Measurements from ENCODE around the gene TRAK2. TPM values are rescaled to one million over a fixed set of nuclear protein-coding genes. Genes with fewer than 3 reads are reported as not detected.
"Not testable (repeated sequence)": the region's sequence is repeated elsewhere in the genome, so short reads cannot be mapped to it uniquely, and the experiment has no call there.

Gene TRAK2, protein sequence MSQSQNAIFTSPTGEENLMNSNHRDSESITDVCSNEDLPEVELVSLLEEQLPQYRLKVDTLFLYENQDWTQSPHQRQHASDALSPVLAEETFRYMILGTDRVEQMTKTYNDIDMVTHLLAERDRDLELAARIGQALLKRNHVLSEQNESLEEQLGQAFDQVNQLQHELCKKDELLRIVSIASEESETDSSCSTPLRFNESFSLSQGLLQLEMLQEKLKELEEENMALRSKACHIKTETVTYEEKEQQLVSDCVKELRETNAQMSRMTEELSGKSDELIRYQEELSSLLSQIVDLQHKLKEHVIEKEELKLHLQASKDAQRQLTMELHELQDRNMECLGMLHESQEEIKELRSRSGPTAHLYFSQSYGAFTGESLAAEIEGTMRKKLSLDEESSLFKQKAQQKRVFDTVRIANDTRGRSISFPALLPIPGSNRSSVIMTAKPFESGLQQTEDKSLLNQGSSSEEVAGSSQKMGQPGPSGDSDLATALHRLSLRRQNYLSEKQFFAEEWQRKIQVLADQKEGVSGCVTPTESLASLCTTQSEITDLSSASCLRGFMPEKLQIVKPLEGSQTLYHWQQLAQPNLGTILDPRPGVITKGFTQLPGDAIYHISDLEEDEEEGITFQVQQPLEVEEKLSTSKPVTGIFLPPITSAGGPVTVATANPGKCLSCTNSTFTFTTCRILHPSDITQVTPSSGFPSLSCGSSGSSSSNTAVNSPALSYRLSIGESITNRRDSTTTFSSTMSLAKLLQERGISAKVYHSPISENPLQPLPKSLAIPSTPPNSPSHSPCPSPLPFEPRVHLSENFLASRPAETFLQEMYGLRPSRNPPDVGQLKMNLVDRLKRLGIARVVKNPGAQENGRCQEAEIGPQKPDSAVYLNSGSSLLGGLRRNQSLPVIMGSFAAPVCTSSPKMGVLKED
- 25.7 TPM for polyA plus RNA-seq (ENCODE audit: insufficient read length)

DNA sequence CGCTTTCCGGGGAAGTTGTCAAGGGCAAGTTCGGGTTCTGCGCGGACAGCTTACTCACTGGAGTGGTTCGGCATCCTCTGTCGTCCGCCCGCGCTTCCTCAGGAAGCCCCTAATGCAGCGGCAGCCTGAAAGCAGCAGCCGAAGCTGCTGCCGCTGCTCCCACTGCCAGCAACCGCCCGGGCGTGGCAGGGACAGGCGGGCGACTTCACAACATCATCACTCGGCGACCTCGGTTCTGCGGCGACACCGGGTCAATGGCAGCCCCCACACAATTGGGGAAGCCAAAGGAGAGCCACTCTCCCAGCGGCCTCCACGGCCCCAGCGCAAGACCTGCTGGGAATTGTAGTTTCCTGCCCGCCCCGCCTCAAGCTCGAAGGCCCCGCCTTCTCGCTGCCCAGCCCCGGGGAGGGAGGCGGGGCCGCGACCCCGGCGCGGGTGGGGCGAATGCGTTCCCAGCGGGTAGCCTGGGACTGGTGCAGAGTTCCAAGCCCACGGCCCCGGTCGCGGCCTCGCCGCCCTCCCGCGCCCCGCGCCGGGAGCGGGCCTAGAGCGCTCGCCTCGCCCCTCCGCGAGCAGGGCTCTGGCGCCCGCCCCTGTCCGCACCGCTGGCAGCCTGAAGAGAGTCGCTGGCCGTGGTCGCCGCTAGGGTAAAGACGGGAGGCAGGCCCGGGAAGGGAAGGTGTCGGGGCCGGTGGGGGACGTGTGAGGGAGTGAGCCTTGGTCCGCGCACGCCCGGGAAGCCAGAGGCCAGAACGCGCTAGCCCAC, at the start of gene TRAK2, which contains the start of gene STRADB:
TSS of gene TRAK2 (minus strand) at position 167 of the 766 bp plus-strand sequence. CDS start 30,951 bp downstream, outside the sequence.
TSS of gene STRADB (plus strand) at position 449 of the 766 bp plus-strand sequence. CDS start 3,101 bp downstream, outside the sequence.
- DNase-seq (ENCODE audit: low read depth), result peak; percentile 87

DNA sequence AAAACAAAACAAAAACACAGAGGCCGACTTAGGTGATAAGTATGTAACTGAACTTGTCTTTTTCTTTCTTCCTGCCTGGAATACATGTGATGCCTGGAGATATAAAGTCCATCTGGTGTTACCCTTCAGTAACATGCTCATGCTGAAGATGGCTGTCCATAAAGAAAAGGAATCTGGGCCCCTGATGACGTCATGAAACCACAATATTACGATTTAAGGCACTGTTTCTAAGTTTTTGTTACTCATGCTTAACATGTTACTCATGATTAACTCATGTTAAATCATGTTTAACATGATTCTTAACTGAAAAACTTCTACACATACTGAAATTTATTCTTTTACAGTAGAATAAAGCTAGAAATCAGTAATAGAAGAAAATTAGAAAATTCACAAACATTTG, 49.3 kb upstream of the TRAK2 start:
- no peak for DNase-seq (ENCODE audit: low read depth)

DNA sequence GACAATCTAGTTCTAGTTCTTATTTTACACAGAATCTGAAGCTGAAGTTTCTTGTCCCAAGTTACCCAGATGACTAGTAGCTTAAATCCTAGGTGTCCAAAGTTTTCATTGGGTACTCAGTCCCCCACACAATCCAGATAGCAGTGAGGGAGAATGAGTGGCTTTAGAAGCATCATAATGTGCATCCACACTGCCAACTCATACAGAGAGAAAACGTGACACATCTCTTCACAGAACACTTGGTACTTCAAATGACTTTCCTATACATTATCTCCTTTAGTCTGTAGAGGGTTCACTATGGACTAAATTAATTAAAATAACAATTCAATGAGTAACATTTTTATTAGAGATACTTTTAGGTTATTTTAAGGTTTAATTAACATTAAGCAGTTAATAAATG, 45.5 kb upstream of the TRAK2 start:
- DNase-seq (ENCODE audit: low read depth), result no peak

DNA sequence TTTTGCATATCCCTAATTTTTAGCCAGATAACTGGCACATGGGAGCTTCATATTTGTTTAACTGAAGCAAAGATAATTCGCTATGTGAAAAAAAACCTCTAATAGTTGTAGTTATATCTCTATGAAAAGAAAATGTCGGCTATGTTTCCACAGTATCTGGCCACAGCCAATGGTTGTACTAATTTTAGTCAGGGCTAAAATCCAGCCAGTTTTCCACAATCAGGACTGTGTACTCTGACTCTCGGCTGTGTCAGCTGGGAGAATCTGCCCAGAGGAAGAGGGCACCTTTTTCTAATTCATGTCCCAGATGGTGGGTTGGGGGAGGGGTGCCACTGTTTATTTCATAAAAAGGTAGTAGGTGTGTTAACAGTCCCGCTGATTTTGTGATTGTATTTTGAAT, 39.0 kb upstream of the TRAK2 start:
- DNase-seq (ENCODE audit: low read depth), result no peak

DNA sequence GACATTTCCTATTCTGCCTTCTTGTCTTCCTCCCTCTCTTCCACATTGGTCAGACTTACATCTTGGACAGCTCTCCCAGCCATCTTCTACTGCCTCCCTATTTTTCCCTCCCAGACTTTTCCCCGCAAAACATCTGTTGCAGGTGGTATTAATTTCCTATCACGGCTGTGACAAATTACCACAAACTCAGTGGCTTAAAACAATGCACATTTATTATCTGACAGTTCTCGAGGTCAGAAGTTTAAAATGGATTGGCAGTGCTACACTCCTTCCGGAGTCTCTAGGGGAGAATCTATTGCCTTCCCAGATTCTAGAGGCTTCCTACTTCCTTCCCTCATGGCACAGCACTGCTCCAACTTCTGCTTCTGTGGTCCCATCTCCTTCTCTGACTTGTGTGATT, 33.5 kb upstream of the TRAK2 start:
- no peak for DNase-seq (ENCODE audit: low read depth)

DNA sequence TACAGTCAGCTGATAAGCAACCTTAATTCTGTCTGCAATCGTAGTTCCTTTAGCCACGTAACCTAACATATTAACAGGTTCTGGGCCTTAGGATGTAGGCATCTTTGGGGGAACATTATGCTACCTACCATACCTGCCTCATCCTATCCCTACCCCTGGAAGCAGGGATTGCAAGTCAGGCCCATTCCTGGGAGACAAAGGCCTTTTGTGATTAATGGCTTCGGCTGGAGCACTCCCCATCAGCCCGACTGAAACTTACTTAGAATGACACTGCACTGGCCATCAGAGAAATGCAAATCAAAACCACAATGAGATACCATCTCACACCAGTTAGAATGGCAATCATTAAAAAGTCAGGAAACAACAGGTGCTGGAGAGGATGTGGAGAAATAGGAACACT, 32.5 kb upstream of the TRAK2 start:
- not testable (repeated sequence) for DNase-seq (ENCODE audit: low read depth)

DNA sequence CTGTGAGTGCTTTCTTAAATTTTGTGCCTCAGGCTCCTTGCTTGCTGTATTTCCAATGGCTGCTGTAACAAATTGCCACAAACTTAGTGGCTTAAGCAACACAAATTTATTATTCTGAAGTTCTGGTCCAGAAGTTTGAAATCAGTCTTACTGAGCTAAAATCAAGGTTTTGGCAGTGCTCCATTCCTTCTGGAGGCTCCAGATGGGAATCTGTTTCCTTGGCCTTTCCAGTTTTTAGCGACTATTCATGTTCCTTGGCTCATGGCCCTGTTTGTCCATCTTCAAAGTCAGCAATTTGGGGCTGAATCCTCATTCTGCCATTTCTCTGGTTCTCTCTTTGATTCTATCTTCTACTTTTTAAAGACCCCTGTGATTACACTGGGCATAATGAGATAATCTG, 32.1 kb upstream of the TRAK2 start:
- no peak for DNase-seq (ENCODE audit: low read depth)

DNA sequence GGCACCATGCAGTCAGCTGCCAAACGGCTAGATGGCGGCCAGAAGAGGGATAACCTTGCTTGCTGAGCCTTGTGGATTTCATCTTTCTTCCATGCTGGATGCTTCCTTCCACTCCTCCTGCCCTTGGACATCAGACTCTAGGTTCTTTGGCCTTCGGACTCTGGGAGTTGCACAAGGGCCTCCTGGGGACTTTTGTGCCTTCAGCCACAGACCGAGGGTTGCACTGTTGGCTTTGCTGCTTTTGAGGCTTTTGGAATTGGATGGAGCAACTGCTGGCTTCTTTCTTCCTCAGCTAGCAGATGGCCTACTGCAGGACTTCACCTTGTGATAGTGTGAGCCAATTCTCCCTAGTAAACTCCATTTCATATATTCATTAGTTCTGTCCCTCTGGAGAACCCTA, 31.3 kb upstream of the TRAK2 start:
- DNase-seq (ENCODE audit: low read depth), result no peak

DNA sequence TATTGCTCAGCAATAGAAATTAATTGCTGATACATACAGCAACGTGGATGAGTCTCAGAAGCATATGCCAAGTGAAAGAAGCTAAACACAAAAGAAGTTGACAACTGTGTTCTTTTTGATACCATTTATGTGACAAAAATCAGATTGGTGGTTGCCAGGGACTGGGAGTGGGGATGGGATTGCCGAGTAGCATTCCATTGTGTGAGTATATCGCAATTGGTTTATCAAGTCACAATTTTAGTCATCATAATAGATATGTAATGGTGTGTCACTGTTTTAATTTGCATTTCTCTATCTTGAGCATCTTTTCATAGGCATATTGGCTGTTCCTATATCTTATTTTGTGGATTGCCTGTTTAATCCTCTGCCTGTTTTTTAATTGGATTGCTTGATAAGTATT, 21.2 kb upstream of the TRAK2 start:
- no peak for DNase-seq (ENCODE audit: low read depth)

DNA sequence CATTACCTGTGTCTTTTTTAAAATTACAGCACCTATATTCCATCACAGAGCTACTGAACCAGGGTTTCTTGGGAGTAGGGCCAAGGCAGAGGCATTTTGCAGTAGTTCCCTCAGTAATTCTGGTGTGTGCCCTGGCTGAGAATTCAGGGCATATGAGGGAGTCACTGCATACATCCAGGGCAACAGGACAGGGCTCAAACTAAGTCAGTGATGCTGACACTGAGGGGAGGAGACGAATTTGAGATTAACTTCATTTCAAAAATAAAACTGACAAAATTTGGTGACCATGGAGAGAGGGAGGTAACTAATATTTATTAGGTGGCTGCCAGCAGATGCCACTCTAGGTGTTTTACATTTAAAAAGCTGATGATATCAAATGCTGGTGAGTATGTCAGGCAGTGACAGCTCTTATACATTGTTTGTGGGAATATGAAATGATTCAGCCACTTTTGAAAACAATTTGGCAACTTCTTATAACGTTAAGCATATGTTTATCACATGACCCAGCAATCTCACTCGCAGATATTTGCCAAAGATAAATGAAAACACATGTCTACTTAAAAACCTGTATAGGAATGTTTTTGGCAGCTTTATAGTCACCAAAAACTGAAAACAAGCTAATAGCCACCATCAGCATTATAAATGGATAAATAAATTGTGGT, 20.6 kb upstream of the TRAK2 start:
- no peak for DNase-seq (ENCODE audit: low read depth)

DNA sequence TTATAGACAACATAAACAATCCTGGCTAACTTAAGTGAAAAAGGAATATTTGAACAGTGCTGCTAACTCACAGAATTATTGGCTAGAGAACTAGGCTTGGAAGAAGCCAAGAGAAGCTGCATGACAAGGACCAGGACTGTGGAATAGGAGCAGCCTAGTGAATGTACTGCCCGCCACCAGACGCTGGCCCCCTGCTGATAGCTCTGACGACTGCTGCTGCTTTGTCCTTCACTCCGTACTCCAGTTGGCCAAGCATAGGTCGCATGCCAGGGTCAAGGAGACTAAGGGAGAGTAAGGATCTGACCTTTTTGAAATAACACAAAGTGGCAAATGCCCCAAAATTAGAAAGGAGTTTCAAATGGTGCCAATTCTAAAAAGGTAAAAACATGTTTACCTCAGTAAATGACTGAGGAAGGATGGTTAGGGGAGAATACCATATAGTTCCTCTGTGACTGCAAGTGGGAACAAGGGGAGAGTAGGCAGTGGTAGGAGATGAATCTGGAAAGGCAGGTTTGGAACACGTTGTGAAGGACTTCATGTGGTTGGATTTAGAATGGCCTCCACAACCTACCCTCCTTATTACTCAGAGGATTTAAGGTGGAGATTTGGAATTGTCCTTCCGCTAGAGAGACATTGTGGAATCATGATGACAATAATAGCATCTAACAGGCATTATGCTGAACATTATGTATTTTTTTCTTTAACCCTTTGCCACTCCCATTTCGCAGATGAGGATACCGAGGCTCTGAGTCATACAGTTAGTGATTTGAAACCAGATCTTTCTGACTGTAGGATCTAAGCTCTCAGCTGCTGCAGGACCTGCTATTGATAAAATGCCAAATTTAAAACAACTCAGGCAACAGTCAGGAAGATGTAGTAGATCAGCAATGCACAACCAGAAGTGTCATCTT, 19.8 kb upstream of the TRAK2 start:
- DNase-seq (ENCODE audit: low read depth), result no peak

DNA sequence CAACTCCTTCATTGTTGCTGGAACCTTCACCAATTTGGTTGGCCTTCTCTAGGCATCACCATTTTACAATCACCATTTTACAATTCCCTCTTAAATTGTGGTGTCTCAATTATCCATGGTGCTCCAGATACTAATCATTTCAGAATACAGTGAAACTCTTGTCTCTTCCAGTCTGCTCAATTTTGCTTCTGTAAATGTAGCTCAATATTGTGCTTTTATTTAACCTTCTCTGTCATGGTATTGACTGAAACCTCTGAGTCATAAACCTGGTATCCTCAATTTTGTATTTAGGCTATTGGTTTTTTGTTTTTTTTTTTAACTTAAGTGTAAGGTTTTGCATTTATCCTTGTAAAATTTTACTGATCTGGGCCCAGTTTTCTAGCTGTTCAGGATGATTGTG, 16.4 kb upstream of the TRAK2 start:
- DNase-seq (ENCODE audit: low read depth), result no peak

DNA sequence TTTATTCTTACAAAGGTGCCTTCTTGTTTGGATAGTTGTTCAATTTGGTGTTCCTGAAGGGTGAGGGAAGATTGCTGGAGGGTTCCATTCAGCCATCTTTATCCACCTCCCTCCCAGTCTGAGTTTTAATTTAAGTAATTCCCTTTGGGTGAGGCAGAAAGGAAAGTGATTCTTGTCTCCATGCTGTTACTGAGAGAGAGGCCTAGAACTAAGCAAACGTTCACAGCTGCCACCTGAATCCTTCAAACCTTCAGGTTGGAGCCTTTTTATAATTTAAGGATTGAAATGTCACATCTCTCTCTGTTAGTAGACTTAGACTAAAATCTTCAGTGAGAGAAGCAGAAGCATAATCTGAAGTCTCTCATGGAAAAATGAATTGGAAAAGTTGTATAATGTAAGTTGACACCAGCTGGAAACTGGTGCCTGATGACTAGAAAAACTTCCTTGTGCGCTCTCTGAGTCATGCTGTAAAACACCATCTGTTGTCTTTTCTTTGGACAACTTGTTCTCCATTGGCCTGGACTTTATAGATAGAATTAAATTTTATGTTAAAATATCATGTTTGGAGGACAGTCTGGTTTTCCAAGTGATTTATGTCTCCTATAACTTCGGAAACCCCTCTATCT, 14.9 kb upstream of the TRAK2 start:
- peak; percentile 77 for DNase-seq (ENCODE audit: low read depth)

DNA sequence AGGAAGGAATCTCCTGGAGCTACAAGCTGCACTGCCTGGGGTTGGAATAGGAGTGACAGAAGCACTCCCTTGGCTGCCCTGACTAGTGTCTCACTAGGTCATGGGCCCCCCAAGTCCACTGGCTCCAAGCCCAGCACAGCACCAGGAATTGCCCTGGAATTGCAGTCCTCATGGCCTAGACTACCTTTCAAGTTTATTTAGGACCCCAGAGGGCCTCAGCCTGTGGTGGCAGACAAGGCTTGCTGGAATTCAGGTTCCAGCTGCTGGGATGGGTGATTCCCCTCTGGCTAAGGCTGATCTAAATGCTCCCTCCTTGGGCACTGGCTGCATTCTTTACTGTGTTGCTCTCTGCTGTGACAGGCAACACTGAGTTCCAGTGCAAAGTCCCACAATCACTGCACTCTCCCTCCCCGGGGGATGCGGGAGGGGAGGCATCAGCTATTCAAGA, 14.3 kb upstream of the TRAK2 start:
- DNase-seq (ENCODE audit: low read depth), result no peak

DNA sequence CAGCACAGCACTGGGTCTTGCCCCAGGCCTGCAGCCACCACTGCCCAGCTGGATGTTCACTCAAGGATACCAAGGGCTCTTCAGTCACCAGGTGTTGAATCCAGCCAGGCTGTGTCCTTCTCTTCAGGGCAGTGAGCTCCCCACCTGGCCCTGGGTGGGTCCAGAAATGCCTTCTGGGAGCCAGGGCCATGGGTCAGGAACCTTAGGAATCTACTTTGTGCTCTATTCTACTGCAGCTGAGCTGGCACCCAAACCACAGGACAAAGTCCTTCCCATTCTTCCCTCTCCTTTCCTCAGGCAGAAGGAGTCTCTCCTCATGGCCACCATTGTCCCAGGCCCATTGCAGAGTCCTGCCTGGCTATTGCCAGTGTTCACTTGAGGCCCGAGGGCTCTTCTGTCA, 13.3 kb upstream of the TRAK2 start:
- DNase-seq (ENCODE audit: low read depth), result no peak

DNA sequence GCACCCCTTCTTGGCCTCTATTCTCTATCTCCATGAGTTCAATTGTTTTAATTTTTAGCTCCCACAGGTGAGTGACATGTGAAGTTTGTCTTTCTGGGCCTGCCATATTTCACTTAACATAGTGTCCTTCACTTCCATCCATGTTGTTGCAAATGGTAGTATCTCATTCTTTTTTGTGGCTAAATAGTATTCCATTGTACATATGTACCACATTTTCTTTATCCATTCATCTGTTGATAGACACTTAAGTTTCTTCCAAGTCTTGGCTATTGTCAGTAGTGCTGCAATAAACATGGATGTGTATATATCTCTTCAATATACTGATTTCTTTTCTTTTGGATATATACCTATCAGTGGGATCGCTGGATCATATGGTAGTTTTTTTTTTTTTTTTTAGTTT, 9.3 kb upstream of the TRAK2 start:
- DNase-seq (ENCODE audit: low read depth), result no peak

DNA sequence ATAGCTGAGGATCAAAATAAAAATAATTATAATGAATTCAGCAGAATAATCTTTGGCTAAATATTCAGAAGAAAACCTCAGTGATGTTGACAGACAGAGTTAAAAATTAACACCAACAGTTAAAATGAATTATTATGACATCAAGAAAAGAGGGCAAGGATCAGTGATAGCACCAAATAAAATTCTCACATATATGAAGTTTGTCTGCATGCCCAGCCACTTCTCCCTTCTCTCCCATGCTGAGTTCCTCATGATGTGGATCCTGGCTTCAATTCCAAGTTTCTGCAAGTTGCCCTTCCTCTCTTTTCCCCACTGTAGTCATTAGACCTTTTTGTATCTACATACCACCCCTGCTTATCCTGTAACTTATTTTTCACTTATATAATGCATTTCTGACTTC, 7.1 kb upstream of the TRAK2 start:
- no peak for DNase-seq (ENCODE audit: low read depth)

DNA sequence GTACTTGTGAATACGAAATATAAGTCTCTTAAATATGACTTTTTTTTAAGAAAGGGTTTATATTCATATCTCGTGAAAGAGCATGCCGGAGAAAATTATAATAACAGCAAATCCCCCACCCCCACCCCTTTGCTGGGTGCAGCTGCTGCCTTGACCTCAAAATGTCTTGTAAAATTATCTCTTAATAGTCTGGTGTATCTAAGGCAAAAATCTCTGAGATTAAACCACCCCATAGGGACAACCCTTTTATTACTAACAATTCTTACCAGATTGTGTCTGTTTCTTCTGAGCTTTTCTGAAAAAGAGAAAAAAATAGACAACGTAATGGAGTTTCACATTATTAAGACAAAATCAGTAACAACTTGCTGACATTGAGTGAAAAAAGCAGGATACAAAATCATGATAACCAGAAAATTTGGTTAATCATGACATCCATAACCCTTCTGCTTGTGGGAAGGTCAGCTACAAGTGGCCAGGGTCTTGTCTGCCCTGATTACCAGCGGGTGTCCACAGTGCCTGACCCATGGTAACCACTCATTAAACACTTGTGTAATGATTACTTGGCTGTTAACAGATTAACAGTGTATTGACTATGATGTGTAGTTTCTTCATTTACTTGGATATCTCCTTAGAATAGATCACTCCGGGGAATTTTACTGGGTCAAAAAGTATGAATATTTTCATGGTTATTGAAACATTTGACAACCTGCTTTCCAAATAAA, 1.8 kb upstream of the TRAK2 start:
- DNase-seq (ENCODE audit: low read depth), result no peak
